Epithelial cell of proximal tubule (primary cell): Measurements from ENCODE around the gene NT5C1B. TPM values are rescaled to one million over a fixed set of nuclear protein-coding genes. Genes with fewer than 3 reads are reported as not detected.

Experiments used
- DNase-seq: peaks from one replicate; pipeline ENCODE4 v3.0.0-alpha.2; 2011; ENCODE audit warnings: low read depth
- H3K4me3 ChIP-seq: 2 replicates; pipeline ENCODE4 v1.5.1; 2011; ENCODE audit warnings: low read depth, mild to moderate bottlenecking, low read length
- CTCF ChIP-seq: conservative IDR thresholded peaks from 2 replicates; pipeline ENCODE4 v1.5.1; 2012; ENCODE audit warnings: low read depth, mild to moderate bottlenecking, low read length
- total RNA-seq: library from RNA; depleted of rRNA; stranded (reverse); fragments of >200 nt; gene quantifications from 2 replicates; pipeline ENCODE4 v1.2.3, GENCODE V29; 2015

The NT5C1B gene
- total RNA-seq, 1 donor from 2014 or later = not detected

- no peak overlapping the region for H3K4me3 ChIP-seq
- no peak for TF ChIP-seq CTCF
- no peak for DNase-seq
Measured at GRCh38 chr2:18557121-18557520, 32.2 kb downstream of the NT5C1B start.

- DNase-seq = no peak
- TF ChIP-seq CTCF = no peak
- no peak overlapping the region for H3K4me3 ChIP-seq
Measured at GRCh38 chr2:18552351-18553077, 36.9 kb downstream of the NT5C1B start.

DNA sequence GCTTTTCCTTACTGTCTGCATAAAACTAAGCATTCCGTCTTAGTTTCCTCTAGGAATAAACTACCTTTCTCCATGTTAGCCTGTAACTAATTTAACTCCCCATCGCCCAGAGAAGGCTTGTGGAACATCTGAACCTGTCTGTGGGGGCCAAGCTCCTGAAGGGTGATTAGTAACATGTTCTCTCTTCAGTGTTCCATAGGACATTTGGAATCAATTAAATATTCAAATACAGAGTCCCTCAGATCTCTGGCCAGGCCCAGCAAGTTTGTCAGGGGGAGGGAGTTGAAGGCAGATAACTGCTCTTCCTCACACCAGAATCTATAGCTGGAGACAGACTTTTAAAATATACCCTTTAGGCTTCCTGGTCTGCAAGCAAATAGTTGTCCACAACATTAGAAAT is 37.7 kb downstream of the NT5C1B start:
- no peak for TF ChIP-seq CTCF
- DNase-seq = no peak
- no peak overlapping the region for H3K4me3 ChIP-seq

GRCh38 chr2:18551169-18551568 is 38.2 kb downstream of the NT5C1B start:
- H3K4me3 ChIP-seq = no peak overlapping the region
- TF ChIP-seq CTCF = no peak
- no peak for DNase-seq

GRCh38 chr2:18550433-18550832 is 38.9 kb downstream of the NT5C1B start:
- no peak for TF ChIP-seq CTCF
- no peak for DNase-seq
- no peak overlapping the region for H3K4me3 ChIP-seq

- H3K4me3 ChIP-seq = no peak overlapping the region
- DNase-seq = no peak
- no peak for TF ChIP-seq CTCF
Measured at GRCh38 chr2:18549083-18549482, 40.3 kb downstream of the NT5C1B start.

DNA sequence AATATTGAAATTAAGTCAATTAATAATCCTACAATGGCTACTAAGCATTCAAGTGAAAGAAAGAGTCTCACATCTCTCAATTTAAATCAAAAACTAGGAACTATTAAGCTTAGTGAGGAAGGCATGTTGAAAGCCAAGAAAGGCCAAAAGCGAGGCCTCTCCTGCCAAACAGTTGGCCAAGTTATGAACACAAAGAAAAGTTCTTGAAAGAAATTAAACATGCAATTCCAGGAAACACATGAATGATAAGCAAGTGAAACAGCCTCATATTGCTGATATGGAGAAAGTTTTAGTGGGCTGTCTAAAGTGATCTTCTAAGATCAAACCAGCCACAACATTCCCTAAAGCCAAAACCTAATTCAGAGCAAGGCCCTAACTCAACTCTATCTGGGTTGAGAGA is 40.7 kb downstream of the NT5C1B start:
- DNase-seq = no peak
- no peak for TF ChIP-seq CTCF
- no peak overlapping the region for H3K4me3 ChIP-seq
